ENCODE measurements around the gene COASY.

The COASY gene

DNA sequence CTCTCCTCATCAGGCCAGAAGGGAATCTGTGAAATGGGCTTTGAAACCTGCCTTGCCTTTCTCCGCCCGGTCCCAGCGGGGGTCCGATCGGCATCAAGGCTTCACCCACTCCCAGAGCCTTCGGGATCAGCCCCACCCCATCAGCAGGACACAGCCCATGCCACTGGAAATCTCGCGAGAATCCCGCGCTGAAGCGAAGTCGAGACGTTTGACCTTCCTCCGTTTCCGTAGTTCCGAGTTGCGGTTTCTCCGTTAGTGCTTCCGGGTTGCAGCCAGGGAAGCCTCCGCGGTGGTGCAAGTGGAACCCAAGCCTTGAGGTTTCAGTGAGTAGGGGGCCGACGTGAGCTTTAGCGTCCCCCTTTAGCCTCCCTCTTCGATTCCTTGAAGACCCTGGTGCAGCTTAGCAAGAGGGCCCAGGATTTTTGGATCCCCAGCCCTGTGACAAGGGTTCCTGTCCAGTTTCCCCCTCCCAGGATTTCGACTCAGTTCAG lies at the start of gene COASY:
COASY (plus strand) TSS at position 252 of the 491 bp plus-strand sequence. CDS start 475 bp downstream, outside the sequence.
- Histone ChIP-seq H2AFZ (ENCODE audit: low read depth, low read length) (peak within 1 kb of the TSS; percentile 97), H3K4me1 (ENCODE audit: low read length) (peaks cover 22% of the 10 kb centered on the region), H3K36me3 (replicated peaks; ENCODE audit: low read depth, low read length) (peaks cover 17% of the 10 kb centered on the region), H4K20me1 (ENCODE audit: insufficient read depth, low read length) (no peaks in the 10 kb centered on the region), H3K4me3 (ENCODE audit: low read length) (peak within 1 kb of the TSS; percentile 85), H3K4me2 (ENCODE audit: low read length) (peak within 1 kb of the TSS; percentile 97), H3K9ac (ENCODE audit: low read length) (peak within 1 kb of the TSS; percentile 87), H3K27ac (ENCODE audit: low read length) (peak within 1 kb of the TSS; percentile 52), H3K79me2 (ENCODE audit: low read length) (peaks cover 29% of the 10 kb centered on the region), H3K9me3 (ENCODE audit: insufficient read depth, low read length) (no peaks in the 10 kb centered on the region), H3K27me3 (ENCODE audit: low read depth, low read length) (no peaks in the 10 kb centered on the region)
- TF ChIP-seq, protein P1, sequence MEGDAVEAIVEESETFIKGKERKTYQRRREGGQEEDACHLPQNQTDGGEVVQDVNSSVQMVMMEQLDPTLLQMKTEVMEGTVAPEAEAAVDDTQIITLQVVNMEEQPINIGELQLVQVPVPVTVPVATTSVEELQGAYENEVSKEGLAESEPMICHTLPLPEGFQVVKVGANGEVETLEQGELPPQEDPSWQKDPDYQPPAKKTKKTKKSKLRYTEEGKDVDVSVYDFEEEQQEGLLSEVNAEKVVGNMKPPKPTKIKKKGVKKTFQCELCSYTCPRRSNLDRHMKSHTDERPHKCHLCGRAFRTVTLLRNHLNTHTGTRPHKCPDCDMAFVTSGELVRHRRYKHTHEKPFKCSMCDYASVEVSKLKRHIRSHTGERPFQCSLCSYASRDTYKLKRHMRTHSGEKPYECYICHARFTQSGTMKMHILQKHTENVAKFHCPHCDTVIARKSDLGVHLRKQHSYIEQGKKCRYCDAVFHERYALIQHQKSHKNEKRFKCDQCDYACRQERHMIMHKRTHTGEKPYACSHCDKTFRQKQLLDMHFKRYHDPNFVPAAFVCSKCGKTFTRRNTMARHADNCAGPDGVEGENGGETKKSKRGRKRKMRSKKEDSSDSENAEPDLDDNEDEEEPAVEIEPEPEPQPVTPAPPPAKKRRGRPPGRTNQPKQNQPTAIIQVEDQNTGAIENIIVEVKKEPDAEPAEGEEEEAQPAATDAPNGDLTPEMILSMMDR (IDR thresholded peaks at IDR 0.05; ENCODE audit: low read depth, low read length) = no peak
- TF ChIP-seq EZH2phosphoT487 (IDR thresholded peaks at IDR 0.05; ENCODE audit: low read depth) = no peak

- Histone ChIP-seq H3K9ac (ENCODE audit: low read length) (no peak overlapping the region), H3K4me3 (ENCODE audit: low read length) (no peak overlapping the region), H3K27ac (ENCODE audit: low read length) (no peak overlapping the region), H3K79me2 (ENCODE audit: low read length) (no peaks in the 10 kb centered on the region), H3K9me3 (ENCODE audit: insufficient read depth, low read length) (no peaks in the 10 kb centered on the region), H3K27me3 (ENCODE audit: low read depth, low read length) (no peaks in the 10 kb centered on the region), H3K4me1 (ENCODE audit: low read length) (peaks cover 13% of the 10 kb centered on the region), H3K36me3 (replicated peaks; ENCODE audit: low read depth, low read length) (peaks cover 35% of the 10 kb centered on the region), H2AFZ (ENCODE audit: low read depth, low read length) (no peak overlapping the region), H4K20me1 (ENCODE audit: insufficient read depth, low read length) (no peaks in the 10 kb centered on the region), H3K4me2 (ENCODE audit: low read length) (no peak overlapping the region)
- TF ChIP-seq, protein P1 (IDR thresholded peaks at IDR 0.05; ENCODE audit: low read depth, low read length) = no peak
- TF ChIP-seq EZH2phosphoT487 (IDR thresholded peaks at IDR 0.05; ENCODE audit: low read depth) = no peak
Measured at GRCh38 chr17:42512246-42512645, 49.7 kb upstream of the COASY start.

DNA sequence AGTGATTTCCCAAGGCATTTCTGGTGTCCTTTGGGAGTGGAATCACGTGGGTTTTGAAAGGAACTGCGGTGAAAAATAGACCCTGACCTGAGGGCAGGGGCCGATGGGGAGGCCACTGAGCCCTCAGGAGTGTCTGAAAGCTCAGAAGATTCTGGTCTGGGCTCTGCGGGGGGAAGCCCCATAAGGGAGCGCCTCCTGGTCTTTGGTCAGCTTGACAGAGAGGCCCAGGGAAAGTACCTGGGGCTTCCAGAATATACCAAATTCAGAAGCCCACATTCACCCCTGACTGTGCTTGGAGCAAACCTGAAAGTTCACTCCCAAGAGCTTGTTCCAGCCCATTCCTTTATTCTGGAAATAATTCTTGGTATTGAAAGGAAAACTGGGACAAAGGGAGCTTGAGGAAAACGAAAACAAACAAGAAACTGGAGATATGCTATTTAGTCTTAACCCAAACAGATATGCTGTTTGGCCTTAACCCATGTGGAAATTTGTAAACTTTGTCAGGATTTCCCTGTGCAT lies 49.2 kb upstream of the COASY start:
- H4K20me1 ChIP-seq (ENCODE audit: insufficient read depth, low read length) = no peaks in the 10 kb centered on the region
- H3K27me3 ChIP-seq (ENCODE audit: low read depth, low read length) = no peaks in the 10 kb centered on the region
- no peaks in the 10 kb centered on the region for H3K9me3 ChIP-seq (ENCODE audit: insufficient read depth, low read length)
- no peak overlapping the region for H3K4me2 ChIP-seq (ENCODE audit: low read length)
- no peak for TF ChIP-seq EZH2phosphoT487 (IDR thresholded peaks at IDR 0.05; ENCODE audit: low read depth)
- TF ChIP-seq, protein P1 (IDR thresholded peaks at IDR 0.05; ENCODE audit: low read depth, low read length) = no peak
- peaks cover 15% of the 10 kb centered on the region for H3K4me1 ChIP-seq (ENCODE audit: low read length)
- H3K36me3 ChIP-seq (replicated peaks; ENCODE audit: low read depth, low read length) = peaks cover 33% of the 10 kb centered on the region
- H3K4me3 ChIP-seq (ENCODE audit: low read length) = no peak overlapping the region
- no peak overlapping the region for H2AFZ ChIP-seq (ENCODE audit: low read depth, low read length)
- no peaks in the 10 kb centered on the region for H3K79me2 ChIP-seq (ENCODE audit: low read length)
- H3K27ac ChIP-seq (ENCODE audit: low read length) = no peak overlapping the region
- H3K9ac ChIP-seq (ENCODE audit: low read length) = no peak overlapping the region

- H3K4me3 ChIP-seq (ENCODE audit: low read length) = no peak overlapping the region
- H3K27me3 ChIP-seq (ENCODE audit: low read depth, low read length) = no peaks in the 10 kb centered on the region
- peaks cover 24% of the 10 kb centered on the region for H3K36me3 ChIP-seq (replicated peaks; ENCODE audit: low read depth, low read length)
- no peaks in the 10 kb centered on the region for H4K20me1 ChIP-seq (ENCODE audit: insufficient read depth, low read length)
- no peak overlapping the region for H3K27ac ChIP-seq (ENCODE audit: low read length)
- H3K9ac ChIP-seq (ENCODE audit: low read length) = no peak overlapping the region
- peaks cover 15% of the 10 kb centered on the region for H3K4me1 ChIP-seq (ENCODE audit: low read length)
- no peak for TF ChIP-seq EZH2phosphoT487 (IDR thresholded peaks at IDR 0.05; ENCODE audit: low read depth)
- TF ChIP-seq, protein P1 (IDR thresholded peaks at IDR 0.05; ENCODE audit: low read depth, low read length) = no peak
- H2AFZ ChIP-seq (ENCODE audit: low read depth, low read length) = no peak overlapping the region
- no peaks in the 10 kb centered on the region for H3K9me3 ChIP-seq (ENCODE audit: insufficient read depth, low read length)
- no peak overlapping the region for H3K4me2 ChIP-seq (ENCODE audit: low read length)
- H3K79me2 ChIP-seq (ENCODE audit: low read length) = no peaks in the 10 kb centered on the region
Measured at GRCh38 chr17:42513686-42514085, 48.3 kb upstream of the COASY start.

Data from OCI-LY3 (cell line).